Measurements from ENCODE around the gene STXBP6. TPM values are rescaled to one million over a fixed set of nuclear protein-coding genes. Genes with fewer than 3 reads are reported as not detected.

STXBP6 gene
- total RNA-seq, 1 donor from 2014 or later = 27.1 TPM

- Mint-ChIP-seq H3K4me1 (ENCODE audit: low read depth, unreplicated experiment) (peaks cover 38% of the 10 kb centered on the region), H3K27me3 (ENCODE audit: low read depth, unreplicated experiment) (no peaks in the 10 kb centered on the region), H3K9me3 (ENCODE audit: unreplicated experiment) (no peaks in the 10 kb centered on the region), H3K36me3 (ENCODE audit: low read depth, unreplicated experiment) (no peaks in the 10 kb centered on the region), H3K27ac (ENCODE audit: unreplicated experiment) (peak overlapping the region; percentile 90), H3K4me3 (ENCODE audit: unreplicated experiment) (no peak overlapping the region)
- no peaks in the 10 kb centered on the region for H3K79me2 ChIP-seq (ENCODE audit: insufficient read depth, low read length)
- H3K36me3 ChIP-seq (ENCODE audit: insufficient read depth, low read length) = no peaks in the 10 kb centered on the region
- no peak overlapping the region for H3K4me3 ChIP-seq (ENCODE audit: insufficient read depth, low read depth, low read length)
- no peaks in the 10 kb centered on the region for H4K20me1 ChIP-seq (ENCODE audit: insufficient read depth, low read length)
- peak overlapping the region; percentile 27 for H2AFZ ChIP-seq (ENCODE audit: low read depth, low read length)
- H3K9ac ChIP-seq (ENCODE audit: low read length) = peak overlapping the region; percentile 41
- H3K27me3 ChIP-seq (ENCODE audit: insufficient read depth, low read length) = no peaks in the 10 kb centered on the region
- FAIRE-seq = no peak
- TF ChIP-seq EZH2 (IDR thresholded peaks at IDR 0.05; ENCODE audit: insufficient read depth, low read length) (no peak), CTCF (IDR thresholded peaks at IDR 0.05; ENCODE audit: insufficient read depth, low read depth, low read length) (no peak)
- H3K4me2 ChIP-seq (ENCODE audit: low read length) = peak overlapping the region; percentile 59
- DNase-seq (ENCODE audit: low read depth) = peak; percentile 91
- H3K27ac ChIP-seq (ENCODE audit: low read depth, low read length) = peak overlapping the region; percentile 65
- H3K9me3 ChIP-seq (ENCODE audit: insufficient read depth, low read depth, low read length) = no peaks in the 10 kb centered on the region
- H3K4me1 ChIP-seq (ENCODE audit: insufficient read depth, low read length) = peaks cover 13% of the 10 kb centered on the region
Measured at GRCh38 chr14:24861083-24861630, 188.8 kb downstream of the STXBP6 start.

- DNase-seq (ENCODE audit: low read depth) = no peak
- Histone ChIP-seq H3K27me3 (ENCODE audit: insufficient read depth, low read length) (no peaks in the 10 kb centered on the region), H3K36me3 (ENCODE audit: insufficient read depth, low read length) (no peaks in the 10 kb centered on the region), H3K4me2 (ENCODE audit: low read length) (no peak overlapping the region), H3K27ac (ENCODE audit: low read depth, low read length) (no peak overlapping the region), H3K79me2 (ENCODE audit: insufficient read depth, low read length) (no peaks in the 10 kb centered on the region), H3K4me3 (ENCODE audit: insufficient read depth, low read depth, low read length) (no peak overlapping the region), H3K4me1 (ENCODE audit: insufficient read depth, low read length) (peaks cover 13% of the 10 kb centered on the region), H3K9ac (ENCODE audit: low read length) (no peak overlapping the region), H3K9me3 (ENCODE audit: insufficient read depth, low read depth, low read length) (no peaks in the 10 kb centered on the region), H4K20me1 (ENCODE audit: insufficient read depth, low read length) (no peaks in the 10 kb centered on the region), H2AFZ (ENCODE audit: low read depth, low read length) (no peak overlapping the region)
- Mint-ChIP-seq H3K9me3 (ENCODE audit: unreplicated experiment) (no peaks in the 10 kb centered on the region), H3K27ac (ENCODE audit: unreplicated experiment) (no peak overlapping the region), H3K4me3 (ENCODE audit: unreplicated experiment) (no peak overlapping the region), H3K36me3 (ENCODE audit: low read depth, unreplicated experiment) (no peaks in the 10 kb centered on the region), H3K27me3 (ENCODE audit: low read depth, unreplicated experiment) (no peaks in the 10 kb centered on the region), H3K4me1 (ENCODE audit: low read depth, unreplicated experiment) (peaks cover 38% of the 10 kb centered on the region)
- no peak for FAIRE-seq
- TF ChIP-seq EZH2 (IDR thresholded peaks at IDR 0.05; ENCODE audit: insufficient read depth, low read length) (no peak), CTCF (IDR thresholded peaks at IDR 0.05; ENCODE audit: insufficient read depth, low read depth, low read length) (no peak)
Measured at GRCh38 chr14:24859559-24859958, 190.4 kb downstream of the STXBP6 start.

DNA sequence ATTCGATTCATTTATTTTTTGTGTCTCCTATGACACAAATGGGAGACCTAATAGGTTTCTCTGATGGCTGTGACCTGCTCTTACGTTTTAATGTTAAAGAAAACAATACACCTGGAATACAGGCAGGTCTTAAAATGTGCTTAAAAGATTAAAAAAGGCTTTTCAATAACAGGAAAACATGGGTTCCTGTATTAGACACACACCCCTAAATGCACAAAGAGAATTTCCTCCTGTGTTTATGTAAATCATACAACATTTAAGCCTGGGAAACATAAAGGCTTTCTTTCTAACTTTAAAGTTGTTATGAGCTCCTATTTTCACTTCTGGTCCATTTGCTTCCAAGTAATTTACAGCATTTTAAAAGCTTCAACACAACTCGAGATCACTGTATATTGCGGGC is 191.3 kb downstream of the STXBP6 start:
- no peak overlapping the region for H3K27ac Mint-ChIP-seq (ENCODE audit: unreplicated experiment)
- no peak for FAIRE-seq
- no peaks in the 10 kb centered on the region for H3K27me3 Mint-ChIP-seq (ENCODE audit: low read depth, unreplicated experiment)
- Histone ChIP-seq H3K4me2 (ENCODE audit: low read length) (no peak overlapping the region), H3K27me3 (ENCODE audit: insufficient read depth, low read length) (no peaks in the 10 kb centered on the region), H3K9me3 (ENCODE audit: insufficient read depth, low read depth, low read length) (no peaks in the 10 kb centered on the region), H2AFZ (ENCODE audit: low read depth, low read length) (no peak overlapping the region), H3K79me2 (ENCODE audit: insufficient read depth, low read length) (no peaks in the 10 kb centered on the region), H3K4me3 (ENCODE audit: insufficient read depth, low read depth, low read length) (no peak overlapping the region), H3K9ac (ENCODE audit: low read length) (no peak overlapping the region), H3K27ac (ENCODE audit: low read depth, low read length) (no peak overlapping the region), H4K20me1 (ENCODE audit: insufficient read depth, low read length) (no peaks in the 10 kb centered on the region), H3K4me1 (ENCODE audit: insufficient read depth, low read length) (peaks cover 13% of the 10 kb centered on the region), H3K36me3 (ENCODE audit: insufficient read depth, low read length) (no peaks in the 10 kb centered on the region)
- H3K9me3 Mint-ChIP-seq (ENCODE audit: unreplicated experiment) = peaks cover under 1% of the 10 kb centered on the region
- TF ChIP-seq EZH2 (IDR thresholded peaks at IDR 0.05; ENCODE audit: insufficient read depth, low read length) (no peak), CTCF (IDR thresholded peaks at IDR 0.05; ENCODE audit: insufficient read depth, low read depth, low read length) (no peak)
- DNase-seq (ENCODE audit: low read depth) = no peak
- H3K4me1 Mint-ChIP-seq (ENCODE audit: low read depth, unreplicated experiment) = peaks cover 38% of the 10 kb centered on the region
- peaks cover 3% of the 10 kb centered on the region for H3K36me3 Mint-ChIP-seq (ENCODE audit: low read depth, unreplicated experiment)
- H3K4me3 Mint-ChIP-seq (ENCODE audit: unreplicated experiment) = no peak overlapping the region

All from astrocyte (in vitro differentiated cells and primary cell).